ENCODE measurements around the gene CNN3. TPM values are rescaled to one million over a fixed set of nuclear protein-coding genes. Genes with fewer than 3 reads are reported as not detected.

Gene CNN3
- total and polyA plus RNA-seq, 2 donors (not counting 3 experiments of a cell fraction or from before 2014, with no cell fraction given): 174 to 392 TPM

GRCh38 chr1:94874423-94874822 lies 52.5 kb downstream of the CNN3 start:
- Histone ChIP-seq H3K36me3 (ENCODE audit: control insufficient read depth in 2 of 2, extremely low read depth in 1 of 2, insufficient read depth in 2 of 2, low read length in 2 of 2) (no peaks in the 10 kb centered on the region), H3K27ac (ENCODE audit: insufficient read depth, low read depth, low read length) (no peak overlapping the region), H3K9ac (replicated peaks; ENCODE audit: extremely low read depth, insufficient read depth, low read length) (no peak overlapping the region), H3K79me2 (ENCODE audit: control insufficient read depth, insufficient read depth, low read length) (no peaks in the 10 kb centered on the region), H2AFZ (ENCODE audit: low read depth, low read length) (no peak overlapping the region), H3K4me3 (replicated peaks in 1 of 3; ENCODE audit: insufficient read depth in 1 of 3, low read depth in 1 of 3, low read length in 3 of 3) (no peak overlapping the region), H3K4me2 (ENCODE audit: insufficient read depth, low read length) (no peak overlapping the region), H3K27me3 (ENCODE audit: control insufficient read depth in 2 of 2, insufficient read depth in 2 of 2, low read length in 2 of 2) (no peaks in the 10 kb centered on the region), H4K20me1 (replicated peaks; ENCODE audit: control insufficient read depth, extremely low read depth, insufficient read depth, low read length) (no peaks in the 10 kb centered on the region), H3K9me3 (replicated peaks; ENCODE audit: control insufficient read depth, insufficient read depth, low read length) (no peaks in the 10 kb centered on the region), H3K9me1 (replicated peaks; ENCODE audit: control insufficient read depth, extremely low read depth, insufficient read depth, low read length) (no peaks in the 10 kb centered on the region), H3K4me1 (ENCODE audit: control insufficient read depth, extremely low read depth, insufficient read depth, low read length) (peaks cover 29% of the 10 kb centered on the region)
- DNase-seq (ENCODE audit: low read depth, low spot score) (no peak), FAIRE-seq (no peak)
- dilution Hi-C loops (cut with MboI; ENCODE audit: extremely low pct_ligation_motif_present, low sequenced_read_pairs) (no loop called here), intact Hi-C loops (cut with micrococcal nuclease) (no loop called here)
- CTCF ChIA-PET: interaction anchor here (0.6 to 5.2 kb wide), 5 partner anchors 10 to 174 kb away, joined by 3 to 39 read pairs (median 16); no protein-coding TSS in a partner anchor
- POLR2A ChIA-PET: no interaction called here
- no TSS peak for BruUV-seq (replicated peaks)
- TF ChIP-seq MAX (IDR thresholded peaks at IDR 0.05; ENCODE audit: insufficient read depth, insufficient read length) (no peak), GATA2 (IDR thresholded peaks at IDR 0.05; ENCODE audit: insufficient read depth, insufficient read length, low read depth, low read length) (no peak), FOS (IDR thresholded peaks at IDR 0.05; ENCODE audit: borderline replicate concordance, insufficient read depth, low read length) (no peak), CTCF (IDR thresholded peaks at IDR 0.05; ENCODE audit: extremely low read depth in 1 of 2, insufficient read depth in 1 of 2, low read depth in 1 of 2, low read length in 2 of 2) (no peak), POLR2A (IDR thresholded peaks at IDR 0.05; ENCODE audit: low read depth, low read length) (no peak), JUN (IDR thresholded peaks at IDR 0.05; ENCODE audit: borderline replicate concordance, insufficient read depth, insufficient read length, low read depth) (no peak), POLR2AphosphoS5 (IDR thresholded peaks at IDR 0.05; ENCODE audit: insufficient read depth, low read depth, low read length) (no peak), EZH2 (IDR thresholded peaks at IDR 0.05; ENCODE audit: borderline replicate concordance, low read depth, low read length, severe bottlenecking) (no peak), MYC (IDR thresholded peaks at IDR 0.05; ENCODE audit: low read depth, low read length) (no peak)

Measured in endothelial cell of umbilical vein (primary cell).